ENCODE measurements around the gene COMP. TPM values are rescaled to one million over a fixed set of nuclear protein-coding genes. Genes with fewer than 3 reads are reported as not detected.

The COMP gene
- polyA plus RNA-seq, 1 of the 3 experiments (the other 2 are of a cell fraction) = 0.26 TPM

- peak; percentile 73 for DNase-seq
- Histone ChIP-seq H3K27ac (ENCODE audit: low read depth in 2 of 2, low read length in 1 of 2) (peak overlapping the region in 1 of 2 experiments; percentile 96; a peak in 2 of 4 replicates), H3F3A (replicated peaks; ENCODE audit: insufficient read depth) (no peaks in the 10 kb centered on the region)
Measured at GRCh38 chr19:18745012-18745735, 45.9 kb downstream of the COMP start.

GRCh38 chr19:18743784-18744418 lies 47.2 kb downstream of the COMP start:
- H3K79me2 ChIP-seq (ENCODE audit: insufficient read depth) = no peaks in the 10 kb centered on the region
- TF ChIP-seq RFX5 (IDR thresholded peaks at IDR 0.05; ENCODE audit: low read length) = no peak
- no peak for TF ChIP-seq TEAD4 (IDR thresholded peaks at IDR 0.05; ENCODE audit: borderline replicate concordance, insufficient read depth)
- no peak for TF ChIP-seq POLR2AphosphoS5 (IDR thresholded peaks at IDR 0.05; ENCODE audit: low read depth, low read length)
- TF ChIP-seq GABPA (IDR thresholded peaks at IDR 0.05; ENCODE audit: low read depth) = no peak
- TF ChIP-seq EP300 (IDR thresholded peaks at IDR 0.05; ENCODE audit: borderline replicate concordance in 1 of 2, low read depth in 1 of 2, low read length in 1 of 2) = no peak
- no peak for TF ChIP-seq PBX3 (IDR thresholded peaks at IDR 0.05)
- TF ChIP-seq ZBTB33 (IDR thresholded peaks at IDR 0.05; ENCODE audit: borderline replicate concordance, low read depth) = no peak
- no peak for TF ChIP-seq MEF2A (IDR thresholded peaks at IDR 0.05; ENCODE audit: borderline replicate concordance, low read depth)
- no peak for TF ChIP-seq USF2 (IDR thresholded peaks at IDR 0.05; ENCODE audit: borderline replicate concordance, low read depth, low read length)
- TF ChIP-seq SIN3A (IDR thresholded peaks at IDR 0.05; ENCODE audit: borderline replicate concordance, low read depth, low read length) = no peak
- no peak for TF ChIP-seq CHD2 (IDR thresholded peaks at IDR 0.05; ENCODE audit: low read length, partially characterized antibody)
- TF ChIP-seq USF1 (IDR thresholded peaks at IDR 0.05; ENCODE audit: borderline replicate concordance, low read depth) = no peak
- TF ChIP-seq NRF1 (IDR thresholded peaks at IDR 0.05; ENCODE audit: low read depth, low read length) = no peak
- TF ChIP-seq JUND (IDR thresholded peaks at IDR 0.05) = no peak
- no peaks in the 10 kb centered on the region for H3K9me3 ChIP-seq
- H3K4me1 ChIP-seq (ENCODE audit: control insufficient read depth in 1 of 2, insufficient read depth in 2 of 2, low read depth in 1 of 2, low read length in 1 of 2) = peaks cover 0 to 67% of the 10 kb centered on the region in 2 experiments; a peak in 1 of 4 replicates
- H3K9ac ChIP-seq = no peak overlapping the region
- no peak for DNase-seq
- H3K27ac ChIP-seq (ENCODE audit: low read depth in 2 of 2, low read length in 1 of 2) = peak overlapping the region in 1 of 2 experiments; percentile 96; a peak in 2 of 4 replicates
- no peaks in the 10 kb centered on the region for H4K20me1 ChIP-seq (ENCODE audit: insufficient read depth)
- no peaks in the 10 kb centered on the region for H3K36me3 ChIP-seq (replicated peaks in 1 of 2; ENCODE audit: control insufficient read depth in 1 of 2, insufficient read depth in 2 of 2, low read length in 1 of 2)
- ChIA-PET POLR2A (interaction anchor here (0.8 to 1.0 kb wide), 2 partner anchors 18 to 154 kb away, joined by 3 read pairs; no protein-coding TSS in a partner anchor), CTCF (interaction anchor here (1.0 to 5.7 kb wide), 5 partner anchors 10 to 149 kb away, joined by 3 to 24 read pairs (median 3); no protein-coding TSS in a partner anchor)
- no peak overlapping the region for H3K4me3 ChIP-seq (ENCODE audit: low read depth in 2 of 2, low read length in 1 of 2)
- 90% methylated on average over 21 of the region's 36 CpGs for WGBS (ENCODE audit: low lambda C conversion rate)
- H3K4me2 ChIP-seq = no peak overlapping the region
- H3F3A ChIP-seq (replicated peaks; ENCODE audit: insufficient read depth) = no peaks in the 10 kb centered on the region
- H3K9me2 ChIP-seq = no peaks in the 10 kb centered on the region
- no peak overlapping the region for H2AFZ ChIP-seq (ENCODE audit: low read depth)
- no peaks in the 10 kb centered on the region for H3K27me3 ChIP-seq (ENCODE audit: insufficient read depth)

More at GRCh38 chr19:18745012-18745735, 45.9 kb downstream of the COMP start:
- 80% methylated on average over 2 of the region's 26 CpGs for WGBS (ENCODE audit: low lambda C conversion rate)
- peaks cover 0 to 63% of the 10 kb centered on the region in 2 experiments; a peak in 1 of 4 replicates for H3K4me1 ChIP-seq (ENCODE audit: control insufficient read depth in 1 of 2, insufficient read depth in 2 of 2, low read depth in 1 of 2, low read length in 1 of 2)
- no peak overlapping the region for H3K4me3 ChIP-seq (ENCODE audit: low read depth in 2 of 2, low read length in 1 of 2)
- H3K9ac ChIP-seq = no peak overlapping the region
- POLR2A ChIA-PET = interaction anchor here (0.5 kb wide), 1 partner anchor 11 kb away, joined by 3 read pairs; no protein-coding TSS in a partner anchor
- H2AFZ ChIP-seq (ENCODE audit: low read depth) = no peak overlapping the region
- H4K20me1 ChIP-seq (ENCODE audit: insufficient read depth) = no peaks in the 10 kb centered on the region
- CTCF ChIA-PET = interaction anchor here (0.6 kb wide), 1 partner anchor 87 kb away, joined by 3 read pairs; no protein-coding TSS in a partner anchor
- H3K79me2 ChIP-seq (ENCODE audit: insufficient read depth) = no peaks in the 10 kb centered on the region
- no peaks in the 10 kb centered on the region for H3K36me3 ChIP-seq (replicated peaks in 1 of 2; ENCODE audit: control insufficient read depth in 1 of 2, insufficient read depth in 2 of 2, low read length in 1 of 2)
- no peak overlapping the region for H3K4me2 ChIP-seq
- no peaks in the 10 kb centered on the region for H3K9me2 ChIP-seq
- no peaks in the 10 kb centered on the region for H3K27me3 ChIP-seq (ENCODE audit: insufficient read depth)
- no peak for TF ChIP-seq SIN3A (IDR thresholded peaks at IDR 0.05; ENCODE audit: borderline replicate concordance, low read depth, low read length)
- TF ChIP-seq TCF12 (IDR thresholded peaks at IDR 0.05) = no peak
- TF ChIP-seq EP300 (IDR thresholded peaks at IDR 0.05; ENCODE audit: borderline replicate concordance in 1 of 2, low read depth in 1 of 2, low read length in 1 of 2) = 0 out of 4 replicates have a peak, but pooled peaks of 1 of the 2 experiments have one; percentile 8
- no peak for TF ChIP-seq YY1 (IDR thresholded peaks at IDR 0.05; ENCODE audit: low read depth)
- TF ChIP-seq MEF2A (IDR thresholded peaks at IDR 0.05; ENCODE audit: borderline replicate concordance, low read depth) = no peak
- H3K9me3 ChIP-seq = no peaks in the 10 kb centered on the region

Data from SK-N-SH (cell line).